ENCODE measurements around the gene NDRG2.
"Not testable (repeated sequence)": the region's sequence is repeated elsewhere in the genome, so short reads cannot be mapped to it uniquely, and the experiment has no call there.

The NDRG2 gene

DNA sequence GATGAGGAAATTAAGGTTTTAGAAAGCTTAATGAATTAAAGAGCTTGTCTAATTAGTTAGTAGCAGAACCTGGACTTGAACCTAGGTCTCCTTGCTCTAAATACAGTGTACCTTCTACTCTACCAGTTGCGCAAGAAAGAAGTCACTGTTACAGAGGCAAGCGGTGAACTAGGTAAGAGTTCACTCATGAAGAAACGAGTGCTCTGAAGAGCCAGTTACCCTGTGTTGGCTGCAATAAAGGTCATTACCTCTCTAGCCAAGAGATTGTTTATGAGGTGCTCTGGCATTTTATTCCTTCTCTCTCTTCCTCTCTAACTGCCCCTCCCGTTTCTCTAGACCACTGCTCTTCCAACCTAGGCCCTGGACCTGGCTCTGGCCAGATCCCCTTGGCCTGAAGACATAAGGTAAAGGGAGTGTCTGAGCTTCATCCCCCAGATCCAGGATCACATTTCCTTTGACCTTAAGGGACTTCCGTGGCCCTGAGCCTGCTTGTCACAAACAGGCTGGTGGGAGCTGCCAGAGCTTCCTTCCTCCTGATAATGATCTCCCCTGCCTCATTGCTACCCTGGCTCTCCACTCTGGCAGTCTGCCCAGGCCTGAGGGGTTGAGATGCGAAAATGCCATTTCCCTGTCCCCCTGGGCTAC lies 19.2 kb upstream of the NDRG2 start:
- TF ChIP-seq CTCF (conservative IDR thresholded peaks at IDR 0.05) (no peak), ZFX (IDR thresholded peaks at IDR 0.05) (no peak)
- peak overlapping the region; percentile 17 for H3K27ac ChIP-seq

DNA sequence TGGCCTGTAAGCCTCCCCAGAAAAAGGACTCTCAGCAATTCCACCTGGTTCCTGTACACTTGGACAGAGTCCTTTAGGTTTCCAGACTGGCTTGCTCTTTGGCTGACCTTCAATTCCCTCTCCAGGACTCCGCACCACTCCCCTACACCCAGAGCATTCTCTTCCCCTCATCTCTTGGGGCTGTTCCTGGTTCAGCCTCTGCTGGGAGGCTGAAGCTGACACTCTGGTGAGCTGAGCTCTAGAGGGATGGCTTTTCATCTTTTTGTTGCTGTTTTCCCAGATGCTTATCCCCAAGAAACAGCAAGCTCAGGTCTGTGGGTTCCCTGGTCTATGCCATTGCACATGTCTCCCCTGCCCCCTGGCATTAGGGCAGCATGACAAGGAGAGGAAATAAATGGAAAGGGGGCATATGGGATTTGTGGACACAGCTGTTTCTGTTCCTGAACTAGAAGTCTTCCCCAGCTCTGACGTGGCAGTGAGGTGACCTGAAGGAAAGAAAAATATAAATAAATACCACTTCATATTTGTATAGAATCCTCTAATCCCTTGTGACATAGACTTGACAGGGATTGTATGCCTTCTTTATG lies 18.6 kb upstream of the NDRG2 start:
- TF ChIP-seq CTCF (conservative IDR thresholded peaks at IDR 0.05), result no peak
- no peak for TF ChIP-seq ZFX (IDR thresholded peaks at IDR 0.05)
- peak overlapping the region; percentile 27; the same call in 1 of the 2 replicates for H3K27ac ChIP-seq

DNA sequence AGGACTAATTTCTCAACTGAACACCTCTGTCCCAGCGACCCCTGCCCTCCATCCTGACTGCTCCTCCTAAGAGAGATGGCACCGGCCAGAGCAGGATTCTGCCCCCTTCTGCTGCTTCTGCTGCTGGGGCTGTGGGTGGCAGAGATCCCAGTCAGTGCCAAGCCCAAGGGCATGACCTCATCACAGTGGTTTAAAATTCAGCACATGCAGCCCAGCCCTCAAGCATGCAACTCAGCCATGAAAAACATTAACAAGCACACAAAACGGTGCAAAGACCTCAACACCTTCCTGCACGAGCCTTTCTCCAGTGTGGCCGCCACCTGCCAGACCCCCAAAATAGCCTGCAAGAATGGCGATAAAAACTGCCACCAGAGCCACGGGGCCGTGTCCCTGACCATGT lies 18.1 kb upstream of the NDRG2 start:
- H3K27ac ChIP-seq, result peak overlapping the region; percentile 27; the same call in 1 of the 2 replicates
- no peak for TF ChIP-seq CTCF (conservative IDR thresholded peaks at IDR 0.05)
- no peak for TF ChIP-seq ZFX (IDR thresholded peaks at IDR 0.05)

GRCh38 chr14:21041676-21042433 lies 17.0 kb upstream of the NDRG2 start, which contains the start of gene RNASE7:
Gene RNASE7, plus strand, starts transcription at chr14:21042362. Its CDS starts 631 bp downstream, at chr14:21042993.
- TF ChIP-seq CTCF (conservative IDR thresholded peaks at IDR 0.05) (no peak), ZFX (IDR thresholded peaks at IDR 0.05) (no peak)

GRCh38 chr14:21040941-21041340 lies 16.1 kb upstream of the NDRG2 start:
- not testable (repeated sequence) for H3K27ac ChIP-seq

More at GRCh38 chr14:21041676-21042433, 17.0 kb upstream of the NDRG2 start, which contains the start of gene RNASE7:
- H3K27ac ChIP-seq, result peak within 1 kb of the TSS; percentile 27; the same call in 1 of the 2 replicates

DNA sequence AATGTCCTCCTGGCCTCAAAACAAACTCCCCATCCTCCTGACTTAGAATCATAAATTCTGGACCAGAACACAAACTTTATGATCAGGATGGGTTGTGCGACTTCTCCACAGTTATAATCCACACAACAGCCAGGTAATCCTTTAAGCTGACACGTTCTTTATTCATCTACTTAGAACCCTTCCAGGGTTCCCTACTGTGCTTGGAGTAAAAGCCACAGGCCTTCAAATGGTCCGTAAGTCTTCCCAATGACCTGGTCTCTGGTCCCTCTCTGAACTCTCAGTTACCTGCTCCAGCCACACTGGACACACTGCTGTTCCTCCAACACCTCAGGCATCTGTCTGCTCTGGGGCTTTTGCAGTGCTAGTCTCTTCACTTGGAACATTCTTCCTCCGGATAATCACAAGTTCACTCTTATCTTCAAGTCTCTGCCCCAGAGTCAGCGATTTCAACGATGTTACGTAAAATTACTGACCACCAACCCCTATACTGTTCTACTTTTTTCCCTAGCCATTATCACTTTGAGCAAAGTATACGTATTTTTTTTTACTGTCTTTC lies 15.6 kb upstream of the NDRG2 start:
- H3K27ac ChIP-seq, result no peak overlapping the region
- TF ChIP-seq CTCF (conservative IDR thresholded peaks at IDR 0.05) (peak; percentile 32), ZFX (IDR thresholded peaks at IDR 0.05) (no peak)

DNA sequence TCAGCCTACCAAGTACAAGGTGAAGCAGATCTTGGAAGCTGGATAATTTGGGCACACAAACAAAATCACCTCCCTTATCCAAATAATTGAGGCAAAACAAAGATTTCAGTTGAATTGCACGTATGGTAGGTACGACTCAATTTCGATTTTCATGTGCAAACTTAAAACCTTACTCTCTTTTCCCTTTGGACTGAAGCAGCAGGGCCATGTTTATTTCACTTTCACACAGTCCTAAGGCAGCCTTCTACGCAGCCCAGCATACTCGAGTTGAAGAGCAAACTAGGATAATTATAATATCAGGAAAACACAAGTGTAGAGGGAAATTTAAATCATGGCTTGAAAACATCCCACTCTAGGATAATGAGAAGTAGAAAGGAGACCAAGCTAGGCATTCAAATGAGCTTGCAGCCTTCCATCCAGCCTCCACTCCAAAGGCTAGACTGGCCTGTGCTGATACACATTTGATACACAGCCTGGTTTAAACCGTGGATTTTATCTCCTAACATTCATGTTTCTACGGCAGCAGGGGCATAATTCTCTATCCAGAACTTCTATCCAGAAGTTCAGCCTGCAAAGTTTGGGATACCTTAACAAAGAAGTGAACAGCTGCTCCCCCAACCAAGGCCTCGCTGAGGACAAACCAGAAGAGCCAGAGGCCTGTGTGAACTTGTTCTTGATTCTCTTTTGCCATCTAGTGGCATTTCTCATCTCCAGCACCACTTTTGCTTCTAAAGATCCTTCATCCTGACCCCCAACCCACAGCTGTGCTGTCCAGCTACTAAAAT lies 14.9 kb upstream of the NDRG2 start:
- no peak overlapping the region for H3K27ac ChIP-seq
- TF ChIP-seq ZFX (IDR thresholded peaks at IDR 0.05) (no peak), CTCF (conservative IDR thresholded peaks at IDR 0.05) (peak; percentile 54)

All from C4-2B (cell line).